Astrocyte (in vitro differentiated cells and primary cell): ENCODE data around the gene TMED8.

Experiments used
- EZH2 ChIP-seq: IDR thresholded peaks from 2 replicates; pipeline ENCODE4 v1.6.1; 2012; ENCODE audit warnings: mild to moderate bottlenecking, low read length, inconsistent platforms; ENCODE audit not compliant: insufficient read depth
- TF ChIP-seq, protein P1 (sequence below): IDR thresholded peaks from 2 replicates; pipeline ENCODE4 v1.5.1; 2011; ENCODE audit warnings: low read depth, mild to moderate bottlenecking, inconsistent platforms, low read length, moderate library complexity; ENCODE audit not compliant: insufficient read depth

DNA sequence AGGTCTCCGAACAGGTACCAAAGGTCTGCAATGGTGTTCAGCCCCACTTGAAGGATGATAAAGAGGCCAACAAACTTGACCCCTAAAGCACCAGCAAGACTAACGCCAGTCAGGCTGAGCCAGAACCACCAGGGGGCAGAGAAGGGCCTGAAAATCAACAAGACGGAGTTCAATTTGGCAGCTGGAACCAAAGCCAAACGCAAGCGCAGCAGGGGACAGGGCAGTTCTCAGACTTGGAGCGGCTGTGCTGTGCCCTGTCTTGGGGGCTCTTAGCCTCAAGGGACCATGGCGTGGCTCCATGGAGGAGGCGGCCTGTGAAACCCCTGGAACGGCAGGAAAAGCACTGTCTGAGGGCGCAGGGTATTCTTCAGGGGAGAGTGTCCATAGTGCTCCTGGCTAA lies 75.8 kb downstream of the TMED8 start:
- TF ChIP-seq, protein P1, sequence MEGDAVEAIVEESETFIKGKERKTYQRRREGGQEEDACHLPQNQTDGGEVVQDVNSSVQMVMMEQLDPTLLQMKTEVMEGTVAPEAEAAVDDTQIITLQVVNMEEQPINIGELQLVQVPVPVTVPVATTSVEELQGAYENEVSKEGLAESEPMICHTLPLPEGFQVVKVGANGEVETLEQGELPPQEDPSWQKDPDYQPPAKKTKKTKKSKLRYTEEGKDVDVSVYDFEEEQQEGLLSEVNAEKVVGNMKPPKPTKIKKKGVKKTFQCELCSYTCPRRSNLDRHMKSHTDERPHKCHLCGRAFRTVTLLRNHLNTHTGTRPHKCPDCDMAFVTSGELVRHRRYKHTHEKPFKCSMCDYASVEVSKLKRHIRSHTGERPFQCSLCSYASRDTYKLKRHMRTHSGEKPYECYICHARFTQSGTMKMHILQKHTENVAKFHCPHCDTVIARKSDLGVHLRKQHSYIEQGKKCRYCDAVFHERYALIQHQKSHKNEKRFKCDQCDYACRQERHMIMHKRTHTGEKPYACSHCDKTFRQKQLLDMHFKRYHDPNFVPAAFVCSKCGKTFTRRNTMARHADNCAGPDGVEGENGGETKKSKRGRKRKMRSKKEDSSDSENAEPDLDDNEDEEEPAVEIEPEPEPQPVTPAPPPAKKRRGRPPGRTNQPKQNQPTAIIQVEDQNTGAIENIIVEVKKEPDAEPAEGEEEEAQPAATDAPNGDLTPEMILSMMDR: peak; percentile 92
- TF ChIP-seq EZH2: no peak
